Measurements from ENCODE around the gene ABCA13.

Gene ABCA13

DNA sequence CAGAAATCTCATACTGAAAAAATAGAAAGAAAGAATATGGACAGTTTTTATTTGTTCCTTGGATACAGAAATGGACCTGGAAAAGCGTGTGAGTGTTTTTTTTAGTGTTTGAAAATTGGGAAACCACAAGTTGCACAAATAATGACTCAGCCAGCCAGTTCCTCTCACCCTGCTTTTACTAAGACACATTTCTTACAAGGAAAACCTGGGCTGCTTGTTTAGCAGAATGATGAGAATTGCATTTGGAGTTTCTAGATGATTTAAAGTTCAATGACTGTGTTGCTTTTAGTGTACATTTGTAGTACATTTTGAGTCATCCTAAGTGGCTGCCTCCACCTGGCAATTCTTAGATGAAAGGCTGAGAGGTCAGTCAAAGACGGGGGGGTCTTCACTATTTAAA lies 218.7 kb downstream of the ABCA13 start:
- no peak for DNase-seq

DNA sequence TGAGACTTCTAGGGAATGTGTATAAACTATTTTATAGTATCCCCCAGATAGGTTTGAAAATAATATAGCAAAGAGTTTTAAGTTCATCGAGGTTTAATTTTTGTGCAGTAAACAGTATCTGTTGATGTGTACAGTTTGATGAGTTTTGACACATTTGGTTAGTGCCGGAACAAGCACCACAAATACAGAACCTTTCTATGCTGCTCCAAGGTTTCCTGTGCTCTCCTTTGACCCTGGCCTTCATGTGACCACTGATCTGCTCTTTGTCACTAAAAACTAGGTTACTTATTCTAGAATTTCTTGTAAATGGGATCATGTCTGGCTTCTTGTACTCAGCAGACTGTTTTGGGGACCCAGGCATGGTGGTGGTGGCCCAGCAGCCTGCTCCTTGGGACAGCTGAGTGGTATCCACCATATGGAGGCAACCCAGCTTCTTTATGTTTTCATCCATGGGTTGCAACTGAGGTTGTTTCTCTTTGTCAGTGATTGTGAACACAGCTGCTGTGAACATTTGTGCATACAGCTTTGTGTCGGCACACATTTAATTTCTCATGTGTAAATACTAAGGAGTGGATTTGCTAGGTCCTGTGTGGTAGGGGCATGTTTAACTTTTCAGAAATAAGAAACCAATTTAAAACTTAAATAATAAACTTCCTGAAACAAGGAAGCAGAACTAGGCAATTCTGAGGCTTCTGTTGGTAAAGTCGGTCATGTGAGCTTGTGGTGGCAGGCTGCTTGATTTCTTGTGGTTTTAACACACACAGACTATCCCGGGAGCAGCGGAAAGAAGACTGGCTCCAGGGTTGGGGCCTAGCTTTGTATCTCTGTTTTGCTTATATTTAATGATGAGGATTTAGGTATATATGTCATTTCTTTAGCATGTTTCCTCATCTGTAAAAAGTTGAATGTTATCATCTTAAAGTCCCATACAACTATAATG lies 219.4 kb downstream of the ABCA13 start:
- DNase-seq = no peak

DNA sequence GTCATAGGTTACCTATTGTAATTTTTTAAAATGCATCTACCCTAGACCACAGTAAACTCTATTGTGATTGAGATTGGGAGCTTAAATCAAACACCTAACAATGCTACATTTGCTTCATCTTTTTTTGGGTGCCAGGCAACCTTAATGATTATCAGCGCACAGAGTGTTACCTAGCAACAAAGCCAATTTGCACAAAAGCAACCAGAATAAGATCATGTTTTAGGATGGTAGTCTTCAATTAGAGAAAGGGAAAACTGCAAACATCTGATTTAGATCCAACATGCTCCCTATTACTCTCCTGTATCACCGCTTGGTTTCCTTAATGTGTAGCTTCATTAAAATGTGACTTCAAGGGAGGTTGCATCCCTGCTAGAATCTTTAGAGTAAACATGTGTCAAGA lies 226.9 kb downstream of the ABCA13 start:
- no peak for DNase-seq

DNA sequence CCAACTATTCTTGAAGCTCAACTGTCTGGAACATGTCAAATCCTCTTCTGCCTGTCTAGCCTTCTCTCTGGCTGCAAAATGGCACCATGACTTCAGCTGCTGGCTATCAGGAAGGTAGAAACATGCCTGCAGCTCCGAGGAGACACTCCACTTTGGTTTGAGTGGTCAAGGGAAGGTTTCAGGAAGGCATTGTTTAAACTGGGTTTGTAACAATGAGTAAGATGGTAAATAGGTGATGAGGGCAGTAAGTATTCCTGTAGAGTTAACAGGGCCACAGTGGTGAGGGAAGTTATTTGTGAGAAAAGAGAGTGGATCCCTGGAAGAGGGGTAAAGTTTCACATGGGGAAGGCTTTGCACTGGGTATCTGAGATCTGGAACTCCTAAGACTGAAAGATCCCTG lies 231.5 kb downstream of the ABCA13 start:
- no peak for DNase-seq

DNA sequence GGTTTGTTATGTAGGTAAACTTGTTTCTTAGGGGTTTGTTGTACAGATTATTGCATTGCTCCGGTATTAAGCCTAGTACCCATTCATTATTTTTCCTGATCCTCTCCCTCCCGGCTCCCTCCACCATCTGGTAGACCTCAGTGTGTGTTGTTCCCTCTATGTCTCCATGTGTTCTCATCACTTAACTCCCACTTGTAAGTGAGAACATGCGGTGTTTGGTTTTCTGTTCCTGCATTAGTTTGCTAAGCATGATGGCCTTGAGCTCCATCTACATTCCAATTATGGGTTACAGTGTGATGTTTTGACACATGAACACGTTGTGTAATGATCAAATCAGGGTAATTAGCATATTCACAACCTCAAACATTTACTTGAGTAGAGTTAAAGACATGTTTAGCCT lies 237.5 kb downstream of the ABCA13 start:
- DNase-seq = no peak

DNA sequence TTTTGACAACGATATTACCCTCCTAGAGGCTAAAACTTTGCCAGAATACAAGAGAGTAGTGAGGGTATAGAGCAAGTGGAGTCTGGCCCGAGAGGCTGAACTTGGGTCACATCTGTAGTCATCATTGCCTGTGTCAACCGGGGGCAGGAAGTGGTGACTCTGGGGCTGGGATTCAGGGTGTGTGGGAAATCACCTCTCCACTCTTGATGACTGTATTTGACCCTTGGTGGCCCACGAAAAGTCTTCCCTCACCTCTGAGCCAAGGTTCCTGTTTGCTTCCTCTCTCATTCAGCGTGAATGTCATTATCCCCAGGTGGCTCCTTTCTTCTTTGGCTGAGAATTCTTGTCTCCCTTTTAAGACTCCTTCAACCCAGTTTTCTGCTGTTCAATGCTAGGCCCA lies 240.4 kb downstream of the ABCA13 start:
- DNase-seq = no peak

DNA sequence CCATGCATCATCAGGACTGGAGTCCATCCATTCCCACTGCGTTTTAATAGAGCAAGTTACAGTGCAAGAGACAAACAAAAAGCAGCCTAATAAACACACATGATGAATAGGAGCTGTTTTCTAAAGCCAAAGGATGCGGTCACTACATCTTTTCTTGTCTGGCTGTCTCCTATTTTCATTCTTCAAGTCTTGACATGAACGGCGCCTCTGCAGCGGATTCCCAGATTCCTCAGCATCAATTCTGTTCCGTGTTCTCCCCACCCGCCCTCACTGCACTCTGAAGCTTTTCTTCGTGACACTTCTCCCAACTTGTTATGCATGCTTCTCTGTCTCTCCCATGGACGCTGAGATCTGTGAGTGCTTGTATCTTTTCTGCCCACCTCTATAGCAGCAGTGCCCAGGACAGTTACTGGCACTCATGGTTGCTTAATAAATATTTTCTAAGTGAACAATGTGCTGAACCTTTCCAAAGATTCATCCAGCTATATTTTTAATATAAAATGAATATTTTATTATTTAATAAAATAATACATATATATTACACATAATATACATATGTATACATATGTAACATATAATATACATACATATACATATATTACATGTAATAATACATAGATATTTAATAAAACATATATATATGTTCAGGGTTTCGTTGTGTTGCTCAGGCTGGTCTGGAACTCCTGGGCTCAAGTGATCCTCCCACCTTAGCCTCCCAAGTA lies 242.9 kb downstream of the ABCA13 start:
- no peak for DNase-seq

DNA sequence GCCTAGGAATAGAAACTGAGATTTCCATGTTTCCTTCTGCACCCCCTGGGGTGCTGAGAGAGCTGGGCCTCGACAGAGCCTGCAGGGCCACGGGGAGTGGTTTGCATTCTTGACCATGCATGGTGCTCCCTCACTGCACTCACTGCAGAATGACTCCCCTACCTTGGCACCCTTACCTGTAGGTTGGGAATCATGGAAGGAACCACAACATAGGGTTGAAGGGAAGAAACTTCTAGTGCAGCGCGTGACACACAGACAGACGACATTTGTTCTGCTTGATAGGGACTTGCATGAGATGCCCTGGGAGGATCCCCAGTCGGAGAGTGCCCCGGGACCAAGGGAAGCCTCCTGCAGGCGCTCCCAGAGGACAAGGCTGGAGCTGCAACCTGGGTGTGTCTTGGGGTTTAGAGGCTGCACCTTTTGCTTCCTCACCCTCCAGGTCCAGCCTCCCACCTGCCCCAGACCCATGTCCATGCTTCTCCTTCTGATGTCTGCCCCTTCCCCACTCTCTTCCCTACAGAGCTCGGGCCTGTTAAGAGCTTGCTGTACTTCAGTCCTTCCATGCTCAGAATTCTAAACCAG lies 245.2 kb downstream of the ABCA13 start:
- DNase-seq = no peak

DNA sequence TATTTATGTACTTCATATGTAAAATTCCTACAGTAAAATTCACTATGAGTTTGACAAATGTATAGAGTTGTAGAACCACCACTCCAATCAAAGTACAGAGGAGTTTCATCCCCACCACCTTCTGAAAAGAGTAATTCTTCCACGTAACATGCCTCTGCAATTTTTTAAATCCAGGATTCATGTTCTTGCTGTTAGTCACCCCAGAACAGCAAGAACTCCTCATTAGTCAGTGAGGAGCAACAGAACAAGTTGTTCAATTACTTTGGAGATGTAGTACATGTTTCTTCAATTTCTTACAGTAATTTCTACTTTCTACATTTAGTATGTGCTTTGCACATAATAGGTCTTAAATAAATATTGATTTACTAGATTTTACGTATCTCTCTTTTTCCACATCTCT lies 248.1 kb downstream of the ABCA13 start:
- DNase-seq = no peak

DNA sequence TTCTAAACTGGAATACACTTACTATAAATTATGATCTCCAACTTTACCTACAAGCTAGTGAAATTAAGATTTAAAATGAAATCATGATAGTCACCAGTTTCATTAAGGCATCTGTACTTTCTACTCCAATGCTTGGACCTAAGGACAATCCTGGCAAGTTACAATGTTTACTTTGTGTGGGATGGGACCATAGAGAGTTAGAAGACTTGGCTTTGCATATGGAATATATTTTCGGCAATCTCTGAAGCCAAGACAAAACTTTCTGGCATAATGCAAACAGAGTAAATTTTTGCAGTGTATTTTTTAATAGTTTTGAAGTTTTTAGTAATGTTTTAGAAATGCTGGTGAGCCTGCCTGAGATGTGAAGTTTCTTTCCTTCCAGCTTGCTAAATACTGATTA lies 248.9 kb downstream of the ABCA13 start:
- DNase-seq = no peak

DNA sequence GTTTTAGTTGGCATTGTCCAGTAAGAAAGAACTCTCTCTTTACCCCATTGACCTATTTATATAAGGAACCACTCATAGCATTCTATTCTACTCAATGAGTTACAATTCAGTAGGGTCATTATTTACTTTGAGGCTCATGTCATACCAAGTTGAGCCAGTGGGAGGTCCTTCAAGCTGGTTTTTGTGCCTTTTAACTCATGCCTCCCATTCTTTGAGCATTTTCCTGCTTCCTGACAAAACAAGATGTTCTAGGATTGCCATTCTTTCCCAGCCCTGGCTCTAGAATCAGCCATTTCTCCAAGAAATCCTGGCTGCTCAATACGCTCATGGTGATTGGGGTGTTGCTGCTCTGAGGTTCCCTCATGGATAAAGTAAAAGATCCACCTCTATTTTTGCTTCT lies 250.1 kb downstream of the ABCA13 start:
- DNase-seq = no peak

DNA sequence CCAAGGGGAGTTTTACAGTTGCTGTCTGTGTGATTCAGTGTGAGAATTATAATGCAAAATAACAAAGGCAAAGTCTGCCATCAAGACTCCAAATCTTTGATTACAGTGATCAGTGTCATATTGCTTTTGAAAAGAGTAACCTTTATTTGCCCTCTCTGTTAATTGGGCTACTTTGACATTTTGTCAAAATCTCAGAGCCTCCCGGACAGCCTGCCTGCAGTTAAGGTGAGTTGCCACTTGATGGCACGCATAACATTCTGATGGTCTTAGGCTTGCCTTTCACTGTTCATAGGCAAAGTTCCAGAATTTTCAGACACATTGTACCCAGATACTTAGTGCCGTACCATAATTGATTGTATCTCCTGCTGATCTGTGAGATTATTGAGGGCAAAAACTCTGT lies 253.5 kb downstream of the ABCA13 start:
- no peak for DNase-seq

DNA sequence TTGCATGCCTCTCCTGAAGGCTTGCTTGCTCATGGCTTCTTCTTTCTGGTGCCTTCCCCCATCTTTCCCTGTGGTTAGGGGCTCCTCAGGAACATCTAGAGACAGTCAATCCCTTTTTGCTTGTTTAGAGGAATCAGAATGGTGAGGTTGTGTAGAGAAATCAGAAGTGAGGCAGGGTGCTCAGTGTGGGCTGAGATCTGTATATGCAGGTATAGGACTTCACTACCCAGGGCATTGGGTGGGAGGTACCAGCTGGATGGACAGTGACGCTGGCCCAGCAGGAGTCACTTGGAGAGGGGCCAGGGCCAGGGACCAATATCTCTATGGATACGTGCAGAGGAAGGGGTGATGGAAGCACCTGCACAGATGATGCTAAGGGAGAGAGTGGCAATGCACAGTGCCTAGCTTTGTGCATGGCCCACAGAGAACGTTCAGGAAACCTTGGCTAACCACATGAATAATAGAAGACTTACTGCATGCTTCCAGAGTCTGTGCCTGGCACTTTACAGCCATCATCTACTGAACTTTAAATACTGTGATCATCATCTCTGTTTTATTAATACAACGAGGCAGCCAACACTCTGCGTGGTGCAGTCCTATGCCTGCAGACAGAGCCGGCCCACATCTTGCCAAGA lies 255.2 kb downstream of the ABCA13 start:
- DNase-seq = no peak

DNA sequence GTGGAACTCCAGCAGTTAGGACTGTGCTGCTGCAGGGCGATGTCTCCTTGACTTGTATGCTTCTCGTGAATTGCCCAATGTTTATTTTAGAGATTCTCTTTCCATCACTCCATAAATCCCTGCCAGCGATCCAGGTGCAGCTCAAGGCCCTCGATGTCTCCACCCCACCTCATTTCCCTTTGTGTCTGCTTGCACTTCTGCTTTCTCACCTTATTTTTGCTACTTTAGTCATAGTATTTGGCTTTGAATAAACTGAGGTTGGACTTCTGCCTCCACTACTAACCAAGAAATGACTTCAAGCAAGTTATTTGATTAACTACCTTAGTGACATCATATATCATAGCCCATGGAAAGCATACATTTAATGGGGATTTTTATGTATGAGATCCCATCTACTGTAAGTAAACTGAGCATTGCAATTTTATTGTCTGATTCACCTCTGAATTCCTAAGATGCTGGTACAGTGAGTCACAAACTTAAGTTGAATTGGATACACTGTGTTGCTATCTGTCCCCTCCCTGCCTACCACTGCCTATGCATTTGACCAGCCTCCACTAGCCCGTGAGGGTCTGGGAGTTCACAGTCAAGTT lies 255.8 kb downstream of the ABCA13 start:
- no peak for DNase-seq

DNA sequence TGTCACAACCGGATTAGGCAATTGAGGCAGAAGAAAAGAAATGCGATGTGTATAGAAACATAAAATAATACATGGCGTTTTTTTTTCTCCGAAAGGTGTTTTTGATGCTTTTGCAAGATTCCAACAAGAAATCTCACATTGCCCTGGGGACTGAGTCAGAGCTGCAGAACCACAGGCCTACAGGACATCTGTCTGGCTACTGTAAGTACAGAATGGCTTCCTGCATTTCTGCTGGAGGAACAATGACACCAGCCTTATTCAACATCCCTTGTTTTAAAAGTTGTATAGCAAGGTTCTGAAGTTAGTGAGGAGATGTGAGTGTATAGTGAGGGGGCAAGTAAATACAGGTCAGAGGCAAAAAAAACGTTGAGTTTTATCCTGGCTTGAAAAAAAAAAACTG lies 256.4 kb downstream of the ABCA13 start:
- DNase-seq = no peak

DNA sequence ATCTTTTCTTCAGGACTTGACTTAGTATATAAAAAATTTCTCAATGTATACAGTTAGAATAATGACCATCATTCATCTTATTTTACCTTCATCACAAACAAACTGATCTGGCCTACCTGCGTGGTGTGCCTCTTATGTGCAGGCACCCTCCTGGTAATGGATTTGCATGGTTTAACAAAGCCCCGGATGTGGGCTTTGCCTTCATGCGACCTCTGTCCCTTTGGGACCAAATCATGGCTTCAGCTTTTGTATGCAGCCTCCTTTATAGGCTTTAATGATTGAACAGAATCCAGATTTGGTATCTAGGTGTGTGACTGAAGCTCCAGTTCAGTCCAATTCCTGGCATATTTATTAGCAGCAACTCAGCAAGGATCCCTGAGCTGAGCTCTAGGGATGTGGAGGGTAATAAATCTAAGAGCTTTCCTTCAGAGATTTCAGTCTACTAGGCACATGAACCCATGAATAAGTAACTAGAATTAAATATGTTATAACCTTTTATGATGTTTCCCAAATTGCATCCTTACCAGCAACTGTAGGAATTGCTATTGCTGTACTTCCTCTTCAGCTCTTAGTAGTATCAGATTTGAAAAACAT lies 256.9 kb downstream of the ABCA13 start:
- no peak for DNase-seq

DNA sequence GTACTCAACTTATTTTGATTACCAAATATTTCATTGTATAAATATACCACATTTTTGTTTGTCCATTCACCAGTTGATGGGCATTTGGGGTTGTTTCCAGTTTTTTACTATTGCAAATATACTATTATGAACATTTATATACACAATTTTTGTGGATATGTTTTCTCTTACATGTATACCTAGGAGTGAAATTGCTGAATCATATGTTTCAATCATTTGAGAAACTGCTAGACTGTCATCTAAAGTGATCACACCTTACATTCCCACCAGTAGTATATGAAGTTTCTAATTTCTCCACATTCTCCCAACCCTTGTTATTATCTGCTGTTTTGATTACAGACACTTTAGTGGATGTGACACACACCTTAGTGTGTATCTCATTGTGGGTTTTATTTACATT lies 257.9 kb downstream of the ABCA13 start:
- DNase-seq = no peak

DNA sequence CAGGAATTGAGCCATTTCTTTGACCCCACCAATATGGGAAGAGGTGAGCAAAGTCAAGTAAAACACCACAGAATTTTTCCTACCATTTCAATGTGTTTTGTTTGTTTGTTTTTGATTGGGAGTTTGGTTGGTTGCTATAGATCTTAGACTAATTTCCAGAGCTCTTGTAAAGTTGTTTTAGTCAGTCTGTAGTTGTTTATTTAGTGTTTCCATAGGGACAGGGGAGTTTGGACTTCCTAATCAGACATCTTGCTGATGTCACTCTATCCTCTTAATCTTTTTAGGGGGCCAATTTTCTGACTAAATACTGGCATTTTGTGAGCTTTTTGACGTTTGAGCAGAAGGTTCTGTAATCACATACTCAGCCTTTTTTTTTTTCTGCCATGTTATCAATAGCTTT lies 266.9 kb downstream of the ABCA13 start:
- DNase-seq = no peak

DNA sequence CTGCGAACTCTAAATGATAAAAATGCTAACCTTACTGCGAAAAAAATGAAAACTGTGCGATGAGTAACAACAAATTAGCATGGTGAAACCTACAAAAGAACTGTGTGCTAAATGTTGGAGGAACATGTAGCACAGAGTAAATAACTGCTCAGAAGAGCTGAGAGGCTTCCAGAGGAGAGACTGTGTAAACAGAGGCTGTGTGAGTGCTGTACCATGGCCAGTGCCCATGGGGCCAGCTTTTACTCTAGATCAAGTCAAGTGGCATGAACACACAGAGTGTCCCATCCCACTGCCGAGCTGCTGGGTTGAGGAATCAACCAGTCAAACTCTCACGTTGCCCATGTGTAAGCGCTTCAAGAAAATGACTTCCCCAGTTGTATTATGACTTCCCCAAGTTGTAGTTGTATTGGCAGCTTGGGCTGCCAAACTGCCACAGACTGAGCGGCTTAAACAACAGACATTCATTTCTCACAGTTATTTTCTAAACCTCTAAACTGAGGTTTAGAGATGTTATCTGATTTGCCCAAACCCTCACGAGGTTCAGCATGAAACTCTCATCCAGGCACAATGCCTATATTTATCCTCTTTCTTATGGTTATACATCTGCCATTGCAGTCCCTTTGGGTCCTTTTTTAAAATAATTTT lies 270.7 kb downstream of the ABCA13 start:
- DNase-seq = no peak

DNA sequence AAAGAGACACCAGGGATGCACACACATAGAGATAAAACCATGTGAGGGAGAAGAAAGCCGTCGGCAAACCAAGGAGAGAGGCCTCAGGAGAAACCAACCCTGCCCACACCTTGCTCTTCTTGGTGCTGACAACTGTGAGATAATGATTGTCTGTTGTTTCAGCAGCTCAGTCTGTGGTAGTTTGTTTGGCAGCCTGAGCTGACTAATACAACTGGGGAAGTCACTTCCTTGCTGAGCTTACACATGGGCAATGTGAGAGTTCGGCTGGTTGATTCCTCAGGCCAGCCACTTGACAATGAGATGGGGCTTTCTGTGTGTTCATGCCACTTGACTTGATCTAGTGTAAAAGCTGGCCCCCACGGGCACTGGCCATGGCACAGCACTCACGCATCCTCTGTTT lies 271.8 kb downstream of the ABCA13 start:
- DNase-seq = no peak

DNA sequence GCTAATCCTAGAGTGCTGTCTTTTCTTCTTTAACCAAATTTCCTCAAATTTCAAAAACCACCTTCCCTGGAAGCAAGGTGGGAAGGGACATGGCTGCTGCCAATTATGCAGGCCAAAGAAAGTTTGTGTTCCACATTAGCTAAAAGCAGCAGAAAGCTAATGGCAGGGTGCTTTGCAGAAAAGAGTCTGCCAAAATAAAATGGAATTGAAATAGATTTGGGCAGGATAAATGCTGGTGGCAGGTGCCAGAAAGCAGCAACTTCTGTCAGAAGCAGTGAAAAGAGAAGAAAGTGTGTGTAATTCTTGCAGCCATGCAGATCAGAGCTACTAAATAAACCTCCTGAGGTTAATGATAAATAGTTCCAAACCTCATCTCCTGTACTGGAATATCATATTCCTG lies 275.5 kb downstream of the ABCA13 start:
- DNase-seq = no peak

DNA sequence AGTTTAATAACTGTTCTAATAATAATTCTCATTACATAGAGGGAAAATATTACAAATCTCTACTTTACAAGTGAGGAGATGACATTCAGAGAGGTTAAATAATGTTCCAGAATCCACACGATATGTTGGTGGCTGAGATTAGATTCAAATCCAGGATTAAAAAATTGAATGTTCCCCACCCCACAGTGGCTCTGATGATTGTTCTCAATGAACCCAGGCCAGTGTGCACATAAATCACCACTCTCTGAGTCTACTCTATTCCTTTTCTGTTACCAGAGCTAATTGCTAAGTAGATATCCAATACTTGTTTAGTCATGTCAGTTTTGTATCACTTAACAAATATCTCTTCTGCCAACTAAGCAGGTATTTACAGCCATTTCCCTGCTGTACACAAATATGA lies 281.0 kb downstream of the ABCA13 start:
- DNase-seq = no peak
